ENCODE results near the gene C1QL1.

Gene C1QL1

GRCh38 chr17:44989552-44990138 is 21.5 kb upstream of the C1QL1 start:
- no peak for DNase-seq (ENCODE audit: low spot score)

DNA sequence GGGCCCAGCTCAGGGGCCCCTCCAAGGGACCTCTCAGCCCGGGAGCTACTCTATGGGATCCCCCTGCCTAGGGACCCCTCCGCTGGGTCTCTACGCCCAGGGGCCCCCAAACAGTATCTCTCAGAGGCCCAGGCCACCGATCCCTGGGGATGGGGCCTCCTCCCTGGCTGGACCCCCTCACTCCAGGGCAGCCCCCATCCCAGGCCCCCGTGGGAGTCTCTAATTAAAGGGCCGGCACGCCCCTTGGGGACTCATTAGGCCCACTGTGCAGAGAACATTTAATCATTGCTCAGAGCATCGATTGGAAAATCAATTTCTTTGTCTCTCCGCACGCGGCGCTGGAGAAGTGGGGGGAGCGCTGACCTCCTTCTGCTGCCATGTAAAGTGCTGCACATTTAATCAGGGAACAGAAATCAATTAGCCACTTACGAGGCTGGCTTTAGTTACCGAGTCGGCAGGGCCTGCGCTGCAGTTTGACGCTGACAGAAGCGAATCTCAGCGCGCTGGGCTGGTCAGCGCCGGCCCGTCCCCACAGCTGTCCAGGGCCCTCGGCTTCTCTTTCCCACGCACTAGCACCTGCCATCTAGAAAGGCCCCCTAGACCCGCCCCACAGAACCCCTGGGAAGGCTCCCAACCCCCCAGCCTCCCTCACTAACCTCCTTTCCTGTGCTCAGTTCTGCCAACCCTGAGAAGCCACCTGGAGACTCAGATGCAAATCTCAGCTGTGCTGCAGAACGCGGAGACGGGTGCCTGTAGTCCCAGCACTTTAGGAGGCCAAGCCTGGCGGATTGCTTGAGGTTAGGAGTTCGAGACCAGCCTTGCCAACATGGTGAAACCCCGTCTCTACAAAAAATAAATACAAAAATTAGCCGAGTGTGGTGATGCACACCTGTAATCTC is 20.2 kb upstream of the C1QL1 start:
- peak; percentile 87 for DNase-seq (ENCODE audit: low spot score)

GRCh38 chr17:44983563-44983962 is 15.5 kb upstream of the C1QL1 start:
- no peak for DNase-seq (ENCODE audit: low spot score)

GRCh38 chr17:44982113-44982702 is 14.1 kb upstream of the C1QL1 start:
- DNase-seq (ENCODE audit: low spot score), result no peak

GRCh38 chr17:44981221-44981968 is 13.3 kb upstream of the C1QL1 start:
- no peak for DNase-seq (ENCODE audit: low spot score)

GRCh38 chr17:44979426-44979995 is 11.4 kb upstream of the C1QL1 start:
- DNase-seq (ENCODE audit: low spot score), result no peak

DNA sequence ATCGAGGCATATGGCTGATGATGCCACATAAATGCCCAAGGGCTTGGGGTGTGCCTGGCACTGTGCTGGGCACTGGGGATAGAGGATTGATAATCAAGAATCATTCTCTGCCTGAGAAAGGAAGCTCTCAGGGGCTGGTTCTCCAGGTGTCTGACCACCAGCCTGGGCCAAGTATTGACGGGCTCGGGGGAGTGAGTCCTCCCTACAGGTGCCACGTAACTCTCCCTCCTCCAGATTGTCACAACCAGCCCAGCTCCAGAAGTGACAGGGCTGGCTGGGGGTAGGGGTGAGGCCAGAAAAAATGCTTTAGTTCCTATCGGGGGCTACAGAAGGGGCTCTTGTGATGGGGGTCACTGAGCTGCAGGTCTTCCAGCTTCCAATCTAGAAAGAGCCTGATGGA is 10.7 kb upstream of the C1QL1 start:
- DNase-seq (ENCODE audit: low spot score), result no peak

DNA sequence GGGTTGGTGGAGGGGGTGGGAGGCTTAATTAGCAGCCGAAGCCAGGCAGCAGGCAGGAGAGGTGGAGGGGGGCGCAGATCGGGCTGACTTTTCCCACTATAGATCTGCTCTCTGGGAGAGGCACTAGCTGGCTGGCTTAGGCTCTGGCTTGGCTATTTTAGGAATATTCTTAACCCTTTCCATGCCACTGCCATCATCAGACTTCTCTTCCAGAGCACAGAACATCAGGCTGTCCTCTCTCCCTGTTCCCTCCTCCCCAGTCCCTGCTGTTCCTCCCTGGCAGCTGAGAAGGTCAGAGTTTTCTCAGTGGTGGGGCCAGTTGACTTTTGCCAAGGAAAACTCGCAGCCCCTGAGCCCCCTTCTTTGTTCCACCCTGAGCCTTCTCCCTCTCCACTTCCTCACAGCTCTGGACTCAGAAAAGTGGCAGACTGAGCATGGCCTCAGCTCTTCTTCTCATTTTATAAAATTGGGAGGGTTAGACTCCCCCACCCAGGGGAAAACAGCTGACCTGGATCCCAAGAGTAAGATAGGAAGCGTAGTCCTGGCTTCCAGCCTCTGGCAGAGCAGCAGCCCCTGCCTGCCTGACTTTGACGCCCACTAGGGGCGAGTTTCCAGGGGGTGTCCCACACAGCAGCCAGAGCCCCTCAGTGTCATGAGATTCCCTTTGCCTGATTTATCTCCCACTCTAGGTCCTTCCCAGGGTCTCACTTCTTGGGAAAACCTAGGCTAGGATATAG is 9.9 kb upstream of the C1QL1 start:
- no peak for DNase-seq (ENCODE audit: low spot score)

DNA sequence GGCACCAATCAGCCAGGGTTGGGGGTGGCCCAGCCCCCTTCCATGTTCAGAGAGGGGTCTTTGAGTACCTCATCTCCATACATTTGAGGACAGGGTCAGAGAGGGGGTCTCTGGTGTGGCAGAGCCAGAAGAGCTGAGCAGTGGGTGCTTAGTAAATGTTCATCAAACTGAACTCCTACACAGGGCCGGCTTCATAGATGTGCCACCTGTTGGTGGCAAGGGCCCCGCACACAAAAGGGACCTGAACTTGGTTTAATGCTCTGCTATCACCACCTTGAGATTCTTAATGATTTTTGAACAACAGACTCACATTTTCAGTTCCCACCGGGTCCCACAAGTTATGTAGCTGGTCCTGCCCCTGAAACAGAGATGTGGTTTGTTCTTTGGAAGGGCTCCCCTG is 9.0 kb upstream of the C1QL1 start:
- DNase-seq (ENCODE audit: low spot score), result no peak

- peak; percentile 87 for DNase-seq (ENCODE audit: low spot score)
Observed at GRCh38 chr17:44976206-44976605, 8.1 kb upstream of the C1QL1 start.

DNA sequence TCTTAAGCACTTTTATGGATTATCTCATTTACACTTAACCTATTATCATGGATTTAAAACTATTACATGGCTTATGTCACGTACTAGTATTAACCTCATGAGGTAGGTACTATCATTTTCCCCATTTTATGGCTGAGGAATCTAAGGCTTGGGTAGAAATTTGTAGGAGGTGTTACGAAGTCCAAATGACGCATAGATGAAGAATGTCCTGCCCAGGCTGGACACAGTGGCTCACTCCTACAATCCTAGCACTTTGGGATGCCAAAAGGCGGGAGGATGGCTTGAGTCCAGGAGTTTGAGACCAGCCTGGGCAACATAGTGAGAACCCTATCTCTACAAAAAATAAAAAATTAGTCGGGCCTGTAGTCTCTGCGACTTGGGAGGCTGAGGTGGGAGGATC is 4.8 kb upstream of the C1QL1 start:
- no peak for DNase-seq (ENCODE audit: low spot score)

- DNase-seq (ENCODE audit: low spot score), result no peak
Observed at GRCh38 chr17:44971776-44972483, 3.8 kb upstream of the C1QL1 start.

DNA sequence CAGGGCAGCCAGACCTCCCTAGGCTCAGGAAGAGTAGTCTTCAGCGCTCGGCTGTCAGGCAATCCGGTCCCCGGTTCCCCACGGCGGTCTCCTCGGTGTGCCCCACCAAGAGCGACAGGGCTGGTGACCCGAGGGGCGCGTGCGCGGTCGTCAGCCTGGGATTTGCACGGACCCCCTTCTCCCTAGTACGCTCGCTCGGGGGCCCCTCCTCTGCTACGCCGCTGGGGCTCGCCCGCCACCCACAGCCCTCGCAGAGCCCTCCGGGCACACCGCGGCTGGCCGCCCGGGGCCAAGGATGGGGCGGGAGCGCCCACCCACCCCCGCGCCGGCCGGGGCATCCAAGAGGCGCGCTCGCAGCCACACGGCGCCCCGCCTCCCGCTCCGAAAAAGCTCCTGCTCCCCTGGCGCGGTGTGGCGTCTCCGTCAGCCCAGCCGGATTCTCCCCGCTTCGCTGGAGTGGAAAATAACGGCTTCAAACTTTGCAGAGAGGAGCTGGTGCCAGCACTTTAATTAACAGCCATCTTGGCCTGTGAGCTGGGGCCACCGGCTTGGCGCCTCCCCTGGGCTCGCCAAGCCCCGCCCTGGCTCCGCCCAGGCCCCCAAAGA is 2.1 kb upstream of the C1QL1 start:
- no peak for DNase-seq (ENCODE audit: low spot score)

GRCh38 chr17:44969144-44969780 is 1.2 kb upstream of the C1QL1 start:
- no peak for DNase-seq (ENCODE audit: low spot score)

- no peak for DNase-seq (ENCODE audit: low spot score)
Observed at GRCh38 chr17:44967907-44968224, 237 bp downstream of the C1QL1 start.

GRCh38 chr17:44967026-44967906 is 837 bp downstream of the C1QL1 start:
- no peak for DNase-seq (ENCODE audit: low spot score)

GRCh38 chr17:44966348-44967025 is 1.6 kb downstream of the C1QL1 start:
- no peak for DNase-seq (ENCODE audit: low spot score)

Measured in SK-N-DZ (cell line).